ENCODE data around the gene AHNAK2.

AHNAK2 gene

GRCh38 chr14:104979758-104980610 lies 1.8 kb upstream of the AHNAK2 start:
- TF ChIP-seq TOX (CRISPR knock-in tag; IDR thresholded peaks at IDR 0.05; ENCODE audit: borderline replicate concordance): no peak
- TF ChIP-seq, protein P1, sequence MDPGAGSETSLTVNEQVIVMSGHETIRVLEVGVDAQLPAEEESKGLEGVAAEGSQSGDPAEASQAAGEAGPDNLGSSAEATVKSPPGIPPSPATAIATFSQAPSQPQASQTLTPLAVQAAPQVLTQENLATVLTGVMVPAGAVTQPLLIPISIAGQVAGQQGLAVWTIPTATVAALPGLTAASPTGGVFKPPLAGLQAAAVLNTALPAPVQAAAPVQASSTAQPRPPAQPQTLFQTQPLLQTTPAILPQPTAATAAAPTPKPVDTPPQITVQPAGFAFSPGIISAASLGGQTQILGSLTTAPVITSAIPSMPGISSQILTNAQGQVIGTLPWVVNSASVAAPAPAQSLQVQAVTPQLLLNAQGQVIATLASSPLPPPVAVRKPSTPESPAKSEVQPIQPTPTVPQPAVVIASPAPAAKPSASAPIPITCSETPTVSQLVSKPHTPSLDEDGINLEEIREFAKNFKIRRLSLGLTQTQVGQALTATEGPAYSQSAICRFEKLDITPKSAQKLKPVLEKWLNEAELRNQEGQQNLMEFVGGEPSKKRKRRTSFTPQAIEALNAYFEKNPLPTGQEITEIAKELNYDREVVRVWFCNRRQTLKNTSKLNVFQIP (CRISPR knock-in tag; IDR thresholded peaks at IDR 0.05; ENCODE audit: borderline replicate concordance, low read depth): no peak
- no peak for TF ChIP-seq ZFP3 (CRISPR knock-in tag; IDR thresholded peaks at IDR 0.05)
- 0 out of 2 replicates have a peak, but pooled peaks have one; percentile 48 for TF ChIP-seq CSDC2 (CRISPR knock-in tag; IDR thresholded peaks at IDR 0.05)
- no peak for TF ChIP-seq ISL1 (CRISPR knock-in tag; IDR thresholded peaks at IDR 0.05)
- TF ChIP-seq OSR1 (CRISPR knock-in tag; IDR thresholded peaks at IDR 0.05): no peak
- TF ChIP-seq PATZ1 (CRISPR knock-in tag; IDR thresholded peaks at IDR 0.05; ENCODE audit: borderline replicate concordance): no peak
- no peak for TF ChIP-seq ESRRG (CRISPR knock-in tag; IDR thresholded peaks at IDR 0.05)
- TF ChIP-seq PPARA (CRISPR knock-in tag; IDR thresholded peaks at IDR 0.05; ENCODE audit: borderline replicate concordance): no peak
- no peak for TF ChIP-seq ZFP30 (CRISPR knock-in tag; IDR thresholded peaks at IDR 0.05)
- peak; percentile 62; the same call in 1 of the 2 replicates for TF ChIP-seq TSHZ2 (CRISPR knock-in tag; IDR thresholded peaks at IDR 0.05)
- peak; percentile 48; the same call in 1 of the 2 replicates for TF ChIP-seq TCF4 (CRISPR knock-in tag; IDR thresholded peaks at IDR 0.05; ENCODE audit: borderline replicate concordance)
- TF ChIP-seq ARNTL (CRISPR knock-in tag; IDR thresholded peaks at IDR 0.05; ENCODE audit: borderline replicate concordance, low read depth): no peak
- no peak for TF ChIP-seq RARB (CRISPR knock-in tag; IDR thresholded peaks at IDR 0.05)
- no peak for TF ChIP-seq ZC3H10 (CRISPR knock-in tag; IDR thresholded peaks at IDR 0.05)
- TF ChIP-seq BACH2 (CRISPR knock-in tag; IDR thresholded peaks at IDR 0.05; ENCODE audit: borderline replicate concordance): no peak
- TF ChIP-seq ZNF565 (CRISPR knock-in tag; conservative IDR thresholded peaks at IDR 0.05; ENCODE audit: low read depth): no peak
- no peak for TF ChIP-seq GLIS3 (CRISPR knock-in tag; IDR thresholded peaks at IDR 0.05)
- no peak for TF ChIP-seq SNAI2 (CRISPR knock-in tag; IDR thresholded peaks at IDR 0.05)
- TF ChIP-seq ZNF8 (CRISPR knock-in tag; IDR thresholded peaks at IDR 0.05): no peak
- peak; percentile 36 for ATAC-seq

DNA sequence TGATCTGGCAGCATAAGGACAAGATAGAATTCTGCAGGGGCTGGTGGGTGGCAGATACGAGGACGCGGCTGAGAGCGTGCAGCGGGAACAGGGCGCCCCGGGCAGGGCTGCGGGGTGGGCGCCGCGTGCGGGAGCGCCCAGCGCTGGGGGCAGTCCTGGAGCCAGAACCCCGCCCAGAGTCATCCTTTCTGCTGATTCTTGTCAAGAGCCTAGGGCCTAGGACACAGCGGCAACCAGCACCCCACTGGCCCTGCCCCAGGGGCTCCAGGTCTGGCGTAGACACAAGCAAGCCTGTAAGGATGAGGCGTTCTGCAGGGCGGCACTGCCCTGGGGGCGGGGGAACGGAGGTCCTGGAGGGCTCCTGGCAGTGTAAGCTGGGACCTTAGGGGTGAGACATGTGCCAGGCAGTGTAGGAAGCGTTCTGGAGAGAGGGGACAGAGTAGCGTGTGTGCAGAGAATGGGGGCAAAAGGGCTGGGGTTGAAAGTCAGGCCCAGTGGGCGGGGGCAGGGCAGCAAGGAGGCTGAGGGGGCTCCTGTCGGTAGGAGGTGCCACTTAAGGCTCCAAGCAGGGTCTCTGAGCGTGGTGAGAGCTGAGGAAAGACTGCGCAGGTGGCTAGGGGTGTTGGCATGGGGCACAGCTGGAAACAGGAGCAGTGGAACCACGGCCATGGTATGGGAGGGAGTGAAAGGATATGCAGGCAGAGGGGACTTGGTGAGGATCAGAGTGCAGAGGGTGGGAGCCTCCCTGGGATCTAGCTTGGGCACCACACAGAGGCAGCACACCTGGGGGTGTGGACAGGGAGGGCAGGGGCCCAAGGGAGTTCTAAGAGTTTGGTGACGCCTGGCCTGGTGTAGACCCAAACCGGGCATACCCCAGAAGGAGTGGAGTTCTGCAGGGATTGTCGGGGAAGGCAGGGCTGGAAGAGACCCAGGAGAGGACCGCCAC lies 845 bp upstream of the AHNAK2 start:
- ATAC-seq: no peak
- TF ChIP-seq ZFP30 (CRISPR knock-in tag; IDR thresholded peaks at IDR 0.05) (no peak), PATZ1 (CRISPR knock-in tag; IDR thresholded peaks at IDR 0.05; ENCODE audit: borderline replicate concordance) (no peak), TSHZ2 (CRISPR knock-in tag; IDR thresholded peaks at IDR 0.05) (no peak), BACH2 (CRISPR knock-in tag; IDR thresholded peaks at IDR 0.05; ENCODE audit: borderline replicate concordance) (no peak), SNAI2 (CRISPR knock-in tag; IDR thresholded peaks at IDR 0.05) (no peak)

Measured in SK-N-SH treated with all-trans-retinoic acid at 6 μM for 48 hours (cell line).